GM12873 (cell line): ENCODE measurements around the gene ULK2.

ENCODE experiments used
- CTCF ChIP-seq: IDR thresholded peaks from 2 replicates; pipeline ENCODE4 v1.5.1; 2012; ENCODE audit warnings: low read depth, mild to moderate bottlenecking, moderate library complexity, low read length, control low read depth; ENCODE audit not compliant: insufficient read depth; ENCODE audit errors: missing control alignments

ULK2 gene

GRCh38 chr17:19877364-19877945, 9.7 kb upstream of the ULK2 start:
- TF ChIP-seq CTCF: no peak

- TF ChIP-seq CTCF: no peak
Measured at GRCh38 chr17:19876529-19877161, 8.9 kb upstream of the ULK2 start.

GRCh38 chr17:19874256-19874655, 6.5 kb upstream of the ULK2 start:
- no peak for TF ChIP-seq CTCF

GRCh38 chr17:19873346-19873745, 5.6 kb upstream of the ULK2 start:
- no peak for TF ChIP-seq CTCF

GRCh38 chr17:19868079-19868395, 301 bp upstream of the ULK2 start:
- TF ChIP-seq CTCF: no peak

GRCh38 chr17:19867079-19867328, 732 bp downstream of the ULK2 start:
- peak; percentile 34 for TF ChIP-seq CTCF

GRCh38 chr17:19865021-19865420, 2.7 kb downstream of the ULK2 start:
- TF ChIP-seq CTCF: no peak

- no peak for TF ChIP-seq CTCF
Measured at GRCh38 chr17:19857640-19858039, 10.1 kb downstream of the ULK2 start.
